ENCODE measurements around the gene FGF19. TPM values are rescaled to one million over a fixed set of nuclear protein-coding genes. Genes with fewer than 3 reads are reported as not detected.

The FGF19 gene
- polyA plus RNA-seq, 1 donor from 2014 or later, result 4.6 TPM

DNA sequence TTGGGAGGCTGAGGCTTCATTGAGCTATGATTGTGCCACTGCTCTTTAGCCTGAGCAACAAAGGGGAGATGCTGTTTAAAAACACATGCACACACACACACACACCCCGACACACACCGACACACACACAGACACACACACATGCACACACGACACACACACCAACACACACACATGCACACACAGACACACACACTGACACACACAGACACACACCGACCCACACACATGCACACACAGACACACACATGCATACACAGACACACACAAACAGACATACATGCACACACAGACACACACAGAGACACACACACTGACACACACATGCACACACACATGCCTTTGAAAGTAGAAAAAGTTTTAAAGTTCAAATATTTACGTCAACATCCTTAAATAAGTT is 23.1 kb downstream of the FGF19 start:
- Histone ChIP-seq H3K36me3 (ENCODE audit: insufficient read depth, low read length) (no peaks in the 10 kb centered on the region), H3K4me3 (ENCODE audit: low read length) (no peak overlapping the region), H3K9ac (ENCODE audit: low read length) (no peak overlapping the region), H3K27ac (ENCODE audit: low read length) (no peak overlapping the region), H4K20me1 (ENCODE audit: insufficient read depth) (no peaks in the 10 kb centered on the region), H2AFZ (ENCODE audit: low read depth, low read length) (no peak overlapping the region), H3K9me3 (ENCODE audit: low read length) (no peaks in the 10 kb centered on the region), H3K27me3 (ENCODE audit: insufficient read depth, low read depth, low read length) (peaks cover 4% of the 10 kb centered on the region), H3K9me2 (ENCODE audit: insufficient read depth, low read length) (no peaks in the 10 kb centered on the region), H3K4me2 (ENCODE audit: low read length) (no peak overlapping the region), H3K79me2 (replicated peaks; ENCODE audit: insufficient read depth, low read length) (no peaks in the 10 kb centered on the region), H3F3A (ENCODE audit: insufficient read depth, low read length, poor library complexity, severe bottlenecking) (no peaks in the 10 kb centered on the region)
- TF ChIP-seq EP300 (conservative IDR thresholded peaks at IDR 0.05; ENCODE audit: poor library complexity, severe bottlenecking) (no peak), EZH2 (IDR thresholded peaks at IDR 0.05; ENCODE audit: borderline replicate concordance, insufficient read depth, low read length, poor library complexity, severe bottlenecking) (no peak), POLR2AphosphoS5 (IDR thresholded peaks at IDR 0.05) (no peak), SMC3 (conservative IDR thresholded peaks at IDR 0.05; ENCODE audit: poor library complexity) (no peak), MXI1 (conservative IDR thresholded peaks at IDR 0.05; ENCODE audit: poor library complexity, severe bottlenecking) (no peak), TAF1 (IDR thresholded peaks at IDR 0.05; ENCODE audit: low read depth) (no peak), RAD21 (conservative IDR thresholded peaks at IDR 0.05) (no peak)
- TF ChIP-seq, protein P1, sequence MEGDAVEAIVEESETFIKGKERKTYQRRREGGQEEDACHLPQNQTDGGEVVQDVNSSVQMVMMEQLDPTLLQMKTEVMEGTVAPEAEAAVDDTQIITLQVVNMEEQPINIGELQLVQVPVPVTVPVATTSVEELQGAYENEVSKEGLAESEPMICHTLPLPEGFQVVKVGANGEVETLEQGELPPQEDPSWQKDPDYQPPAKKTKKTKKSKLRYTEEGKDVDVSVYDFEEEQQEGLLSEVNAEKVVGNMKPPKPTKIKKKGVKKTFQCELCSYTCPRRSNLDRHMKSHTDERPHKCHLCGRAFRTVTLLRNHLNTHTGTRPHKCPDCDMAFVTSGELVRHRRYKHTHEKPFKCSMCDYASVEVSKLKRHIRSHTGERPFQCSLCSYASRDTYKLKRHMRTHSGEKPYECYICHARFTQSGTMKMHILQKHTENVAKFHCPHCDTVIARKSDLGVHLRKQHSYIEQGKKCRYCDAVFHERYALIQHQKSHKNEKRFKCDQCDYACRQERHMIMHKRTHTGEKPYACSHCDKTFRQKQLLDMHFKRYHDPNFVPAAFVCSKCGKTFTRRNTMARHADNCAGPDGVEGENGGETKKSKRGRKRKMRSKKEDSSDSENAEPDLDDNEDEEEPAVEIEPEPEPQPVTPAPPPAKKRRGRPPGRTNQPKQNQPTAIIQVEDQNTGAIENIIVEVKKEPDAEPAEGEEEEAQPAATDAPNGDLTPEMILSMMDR (IDR thresholded peaks at IDR 0.05; ENCODE audit: poor library complexity, severe bottlenecking), result no peak
- TF ChIP-seq, protein P2, sequence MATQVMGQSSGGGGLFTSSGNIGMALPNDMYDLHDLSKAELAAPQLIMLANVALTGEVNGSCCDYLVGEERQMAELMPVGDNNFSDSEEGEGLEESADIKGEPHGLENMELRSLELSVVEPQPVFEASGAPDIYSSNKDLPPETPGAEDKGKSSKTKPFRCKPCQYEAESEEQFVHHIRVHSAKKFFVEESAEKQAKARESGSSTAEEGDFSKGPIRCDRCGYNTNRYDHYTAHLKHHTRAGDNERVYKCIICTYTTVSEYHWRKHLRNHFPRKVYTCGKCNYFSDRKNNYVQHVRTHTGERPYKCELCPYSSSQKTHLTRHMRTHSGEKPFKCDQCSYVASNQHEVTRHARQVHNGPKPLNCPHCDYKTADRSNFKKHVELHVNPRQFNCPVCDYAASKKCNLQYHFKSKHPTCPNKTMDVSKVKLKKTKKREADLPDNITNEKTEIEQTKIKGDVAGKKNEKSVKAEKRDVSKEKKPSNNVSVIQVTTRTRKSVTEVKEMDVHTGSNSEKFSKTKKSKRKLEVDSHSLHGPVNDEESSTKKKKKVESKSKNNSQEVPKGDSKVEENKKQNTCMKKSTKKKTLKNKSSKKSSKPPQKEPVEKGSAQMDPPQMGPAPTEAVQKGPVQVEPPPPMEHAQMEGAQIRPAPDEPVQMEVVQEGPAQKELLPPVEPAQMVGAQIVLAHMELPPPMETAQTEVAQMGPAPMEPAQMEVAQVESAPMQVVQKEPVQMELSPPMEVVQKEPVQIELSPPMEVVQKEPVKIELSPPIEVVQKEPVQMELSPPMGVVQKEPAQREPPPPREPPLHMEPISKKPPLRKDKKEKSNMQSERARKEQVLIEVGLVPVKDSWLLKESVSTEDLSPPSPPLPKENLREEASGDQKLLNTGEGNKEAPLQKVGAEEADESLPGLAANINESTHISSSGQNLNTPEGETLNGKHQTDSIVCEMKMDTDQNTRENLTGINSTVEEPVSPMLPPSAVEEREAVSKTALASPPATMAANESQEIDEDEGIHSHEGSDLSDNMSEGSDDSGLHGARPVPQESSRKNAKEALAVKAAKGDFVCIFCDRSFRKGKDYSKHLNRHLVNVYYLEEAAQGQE (IDR thresholded peaks at IDR 0.05; ENCODE audit: borderline replicate concordance), result no peak

DNA sequence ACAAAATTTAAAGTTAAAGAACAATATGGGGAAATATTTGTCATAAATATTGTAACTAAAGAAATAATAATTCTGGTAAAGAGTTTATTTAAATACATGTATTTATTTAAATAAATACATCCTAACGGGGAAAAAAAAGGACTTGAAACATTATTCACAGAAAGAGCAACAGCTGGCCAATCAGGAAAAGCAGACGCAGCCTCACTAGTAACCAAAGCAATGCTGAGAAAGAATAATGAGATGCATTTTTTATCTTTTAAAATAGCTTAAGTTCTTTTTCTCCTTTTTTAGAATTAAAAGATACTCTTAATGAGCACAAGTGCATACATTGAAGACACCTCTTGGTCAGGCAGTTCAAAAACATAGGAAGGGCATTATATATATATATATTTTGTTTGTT is 26.1 kb downstream of the FGF19 start:
- no peak overlapping the region for H3K27ac ChIP-seq (ENCODE audit: low read length)
- H4K20me1 ChIP-seq (ENCODE audit: insufficient read depth), result no peaks in the 10 kb centered on the region
- H3K9ac ChIP-seq (ENCODE audit: low read length), result no peak overlapping the region
- no peak overlapping the region for H3K4me3 ChIP-seq (ENCODE audit: low read length)
- H3K9me3 ChIP-seq (ENCODE audit: low read length), result no peaks in the 10 kb centered on the region
- no peaks in the 10 kb centered on the region for H3K9me2 ChIP-seq (ENCODE audit: insufficient read depth, low read length)
- H3K79me2 ChIP-seq (replicated peaks; ENCODE audit: insufficient read depth, low read length), result peaks cover 16% of the 10 kb centered on the region
- H3K36me3 ChIP-seq (ENCODE audit: insufficient read depth, low read length), result no peaks in the 10 kb centered on the region
- TF ChIP-seq EZH2 (IDR thresholded peaks at IDR 0.05; ENCODE audit: borderline replicate concordance, insufficient read depth, low read length, poor library complexity, severe bottlenecking) (no peak), EP300 (conservative IDR thresholded peaks at IDR 0.05; ENCODE audit: poor library complexity, severe bottlenecking) (no peak), RAD21 (conservative IDR thresholded peaks at IDR 0.05) (no peak), POLR2AphosphoS5 (IDR thresholded peaks at IDR 0.05) (no peak), MXI1 (conservative IDR thresholded peaks at IDR 0.05; ENCODE audit: poor library complexity, severe bottlenecking) (no peak), TAF1 (IDR thresholded peaks at IDR 0.05; ENCODE audit: low read depth) (no peak), SMC3 (conservative IDR thresholded peaks at IDR 0.05; ENCODE audit: poor library complexity) (no peak)
- TF ChIP-seq, protein P1 (IDR thresholded peaks at IDR 0.05; ENCODE audit: poor library complexity, severe bottlenecking), result no peak
- TF ChIP-seq, protein P2 (IDR thresholded peaks at IDR 0.05; ENCODE audit: borderline replicate concordance), result no peak
- no peak overlapping the region for H3K4me2 ChIP-seq (ENCODE audit: low read length)
- H3F3A ChIP-seq (ENCODE audit: insufficient read depth, low read length, poor library complexity, severe bottlenecking), result no peaks in the 10 kb centered on the region
- H2AFZ ChIP-seq (ENCODE audit: low read depth, low read length), result no peak overlapping the region
- no peaks in the 10 kb centered on the region for H3K27me3 ChIP-seq (ENCODE audit: insufficient read depth, low read depth, low read length)
